ENCODE data around the gene IFRD2. TPM values are rescaled to one million over a fixed set of nuclear protein-coding genes. Genes with fewer than 3 reads are reported as not detected.

IFRD2 gene
- total and polyA plus RNA-seq, 2 of the 13 experiments (the other 11 are each of a cell fraction or from before 2014, with no cell fraction given) = 32.8 to 96.1 TPM

DNA sequence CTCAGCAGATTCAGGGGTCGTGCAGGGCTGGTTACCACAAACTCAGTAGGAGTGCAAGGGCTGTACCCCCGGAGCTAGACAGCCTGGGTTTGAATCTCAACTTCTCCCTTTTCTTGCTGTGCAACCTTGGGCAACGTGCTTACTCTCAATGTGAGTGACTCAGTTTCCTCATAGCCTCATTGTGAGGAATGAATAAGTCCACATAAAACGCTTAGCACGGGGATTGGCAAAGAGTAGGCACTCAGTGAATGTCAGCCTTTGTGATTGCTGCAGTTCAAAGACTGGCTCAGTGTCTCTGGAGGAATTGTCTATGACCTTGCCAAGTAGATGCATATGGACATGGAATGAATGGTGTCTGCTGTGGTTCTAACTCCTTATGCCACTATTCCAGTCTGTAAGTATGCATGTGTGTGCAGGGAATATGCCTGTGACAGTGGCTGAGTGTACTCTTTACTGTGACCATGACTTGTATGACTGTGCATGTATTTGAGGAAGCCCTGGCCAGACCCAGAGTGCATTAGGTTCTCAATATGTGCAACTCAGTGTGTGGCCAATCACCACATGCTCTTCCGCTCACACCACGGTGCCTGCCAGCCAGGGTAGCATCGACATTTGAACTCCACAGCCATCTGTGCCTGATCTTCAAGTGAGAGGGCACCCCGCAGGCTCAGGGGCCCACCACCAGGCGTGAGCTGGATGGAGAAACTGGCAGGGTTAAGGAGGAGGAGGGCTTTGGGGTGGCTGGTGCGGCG, 7.9 kb upstream of the IFRD2 start (continued):
- TF ChIP-seq, protein P1, sequence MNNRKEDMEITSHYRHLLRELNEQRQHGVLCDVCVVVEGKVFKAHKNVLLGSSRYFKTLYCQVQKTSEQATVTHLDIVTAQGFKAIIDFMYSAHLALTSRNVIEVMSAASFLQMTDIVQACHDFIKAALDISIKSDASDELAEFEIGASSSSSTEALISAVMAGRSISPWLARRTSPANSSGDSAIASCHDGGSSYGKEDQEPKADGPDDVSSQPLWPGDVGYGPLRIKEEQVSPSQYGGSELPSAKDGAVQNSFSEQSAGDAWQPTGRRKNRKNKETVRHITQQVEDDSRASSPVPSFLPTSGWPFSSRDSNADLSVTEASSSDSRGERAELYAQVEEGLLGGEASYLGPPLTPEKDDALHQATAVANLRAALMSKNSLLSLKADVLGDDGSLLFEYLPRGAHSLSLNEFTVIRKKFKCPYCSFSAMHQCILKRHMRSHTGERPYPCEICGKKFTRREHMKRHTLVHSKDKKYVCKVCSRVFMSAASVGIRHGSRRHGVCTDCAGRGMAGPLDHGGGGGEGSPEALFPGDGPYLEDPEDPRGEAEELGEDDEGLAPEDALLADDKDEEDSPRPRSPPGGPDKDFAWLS (CRISPR knock-in tag; IDR thresholded peaks at IDR 0.05; ENCODE audit: borderline replicate concordance) = no peak
- TF ChIP-seq ZFP36L2 (CRISPR knock-in tag; IDR thresholded peaks at IDR 0.05) (no peak), SOX5 (CRISPR knock-in tag; IDR thresholded peaks at IDR 0.05; ENCODE audit: borderline replicate concordance) (no peak), ZNF749 (CRISPR knock-in tag; IDR thresholded peaks at IDR 0.05; ENCODE audit: borderline replicate concordance) (no peak), KDM5B (CRISPR knock-in tag; IDR thresholded peaks at IDR 0.05; ENCODE audit: borderline replicate concordance) (no peak), SALL1 (CRISPR knock-in tag; IDR thresholded peaks at IDR 0.05) (peak; percentile 27; the same call in 1 of the 2 replicates), SP5 (CRISPR knock-in tag; IDR thresholded peaks at IDR 0.05; ENCODE audit: borderline replicate concordance, low read depth) (no peak), ZNF782 (CRISPR knock-in tag; IDR thresholded peaks at IDR 0.05; ENCODE audit: borderline replicate concordance) (0 out of 2 replicates have a peak, but pooled peaks have one; percentile 5), ZNF609 (CRISPR knock-in tag; IDR thresholded peaks at IDR 0.05; ENCODE audit: borderline replicate concordance) (no peak), ZNF44 (CRISPR knock-in tag; IDR thresholded peaks at IDR 0.05) (no peak), RBM22 (optimal IDR thresholded peaks at IDR 0.05; ENCODE audit: low read length) (peak; percentile 28), BCLAF1 (IDR thresholded peaks at IDR 0.05) (no peak)
- TF ChIP-seq, protein P2, sequence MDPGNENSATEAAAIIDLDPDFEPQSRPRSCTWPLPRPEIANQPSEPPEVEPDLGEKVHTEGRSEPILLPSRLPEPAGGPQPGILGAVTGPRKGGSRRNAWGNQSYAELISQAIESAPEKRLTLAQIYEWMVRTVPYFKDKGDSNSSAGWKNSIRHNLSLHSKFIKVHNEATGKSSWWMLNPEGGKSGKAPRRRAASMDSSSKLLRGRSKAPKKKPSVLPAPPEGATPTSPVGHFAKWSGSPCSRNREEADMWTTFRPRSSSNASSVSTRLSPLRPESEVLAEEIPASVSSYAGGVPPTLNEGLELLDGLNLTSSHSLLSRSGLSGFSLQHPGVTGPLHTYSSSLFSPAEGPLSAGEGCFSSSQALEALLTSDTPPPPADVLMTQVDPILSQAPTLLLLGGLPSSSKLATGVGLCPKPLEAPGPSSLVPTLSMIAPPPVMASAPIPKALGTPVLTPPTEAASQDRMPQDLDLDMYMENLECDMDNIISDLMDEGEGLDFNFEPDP (CRISPR knock-in tag; conservative IDR thresholded peaks at IDR 0.05) = no peak

All from HepG2 (cell line).